ENCODE measurements around the gene TMEM252.

- TF ChIP-seq CTCF (IDR thresholded peaks at IDR 0.05) (no peak), POLR2A (IDR thresholded peaks at IDR 0.05) (no peak), POLR2AphosphoS5 (IDR thresholded peaks at IDR 0.05) (peak; percentile 67 to 86 (median 82)), EP300 (IDR thresholded peaks at IDR 0.05) (peak; percentile 5 to 84 (median 62))
Measured at GRCh38 chr9:68538200-68538599, 2.5 kb downstream of the TMEM252 start.
